ENCODE measurements around the gene STAT4. TPM values are rescaled to one million over a fixed set of nuclear protein-coding genes. Genes with fewer than 3 reads are reported as not detected.

Gene STAT4
- polyA plus RNA-seq, 2 donors = 0.67 to 0.75 TPM

GRCh38 chr2:191151331-191151730 is 537 bp upstream of the STAT4 start:
- WGBS, 2 donors = 86 to 89% methylated on average over 6 of the region's 6 CpGs
- Histone ChIP-seq H3K27me3 (ENCODE audit: control insufficient read depth in 1 of 2, insufficient read depth in 2 of 2, low read length in 2 of 2) (no peaks in the 10 kb centered on the region), H3K4me1 (ENCODE audit: control insufficient read depth in 2 of 2, insufficient read depth in 2 of 2, low read length in 1 of 2) (no peaks in the 10 kb centered on the region), H3K4me3 (ENCODE audit: low read depth in 1 of 2, low read length in 2 of 2) (peak overlapping the region in 1 of 2 donors; percentile 63), H3K9me3 (ENCODE audit: control insufficient read depth in 2 of 2, insufficient read depth in 1 of 2, low read depth in 1 of 2, low read length in 1 of 2) (no peaks in the 10 kb centered on the region), H3K27ac (ENCODE audit: low read depth in 2 of 2, low read length in 1 of 2) (no peak overlapping the region), H3K36me3 (ENCODE audit: control insufficient read depth in 2 of 2, insufficient read depth in 2 of 2, low read length in 1 of 2) (no peaks in the 10 kb centered on the region)

GRCh38 chr2:191150230-191150599 is 579 bp downstream of the STAT4 start:
- no peaks in the 10 kb centered on the region for H3K4me1 ChIP-seq (ENCODE audit: control insufficient read depth in 2 of 2, insufficient read depth in 2 of 2, low read length in 1 of 2)
- peak overlapping the region; percentile 30 to 70 for H3K27ac ChIP-seq (ENCODE audit: low read depth in 2 of 2, low read length in 1 of 2)
- 7 to 13% methylated on average over 10 of the region's 10 CpGs for WGBS, 2 donors
- no peaks in the 10 kb centered on the region for H3K36me3 ChIP-seq (ENCODE audit: control insufficient read depth in 2 of 2, insufficient read depth in 2 of 2, low read length in 1 of 2)
- peak overlapping the region; percentile 44 to 63 for H3K4me3 ChIP-seq (ENCODE audit: low read depth in 1 of 2, low read length in 2 of 2)
- H3K27me3 ChIP-seq (ENCODE audit: control insufficient read depth in 1 of 2, insufficient read depth in 2 of 2, low read length in 2 of 2) = no peaks in the 10 kb centered on the region
- no peaks in the 10 kb centered on the region for H3K9me3 ChIP-seq (ENCODE audit: control insufficient read depth in 2 of 2, insufficient read depth in 1 of 2, low read depth in 1 of 2, low read length in 1 of 2)

- Histone ChIP-seq H3K27ac (ENCODE audit: low read depth in 2 of 2, low read length in 1 of 2) (no peak overlapping the region), H3K9me3 (ENCODE audit: control insufficient read depth in 2 of 2, insufficient read depth in 1 of 2, low read depth in 1 of 2, low read length in 1 of 2) (no peaks in the 10 kb centered on the region), H3K4me1 (ENCODE audit: control insufficient read depth in 2 of 2, insufficient read depth in 2 of 2, low read length in 1 of 2) (no peaks in the 10 kb centered on the region), H3K4me3 (ENCODE audit: low read depth in 1 of 2, low read length in 2 of 2) (no peak overlapping the region), H3K36me3 (ENCODE audit: control insufficient read depth in 2 of 2, insufficient read depth in 2 of 2, low read length in 1 of 2) (no peaks in the 10 kb centered on the region), H3K27me3 (ENCODE audit: control insufficient read depth in 1 of 2, insufficient read depth in 2 of 2, low read length in 2 of 2) (no peaks in the 10 kb centered on the region)
- 82 to 84% methylated on average over 4 of the region's 4 CpGs for WGBS, 2 donors
These were observed 1.4 kb downstream of the STAT4 start for GRCh38 chr2:191149391-191149790.

- Histone ChIP-seq H3K9me3 (ENCODE audit: control insufficient read depth in 2 of 2, insufficient read depth in 1 of 2, low read depth in 1 of 2, low read length in 1 of 2) (no peaks in the 10 kb centered on the region), H3K4me3 (ENCODE audit: low read depth in 1 of 2, low read length in 2 of 2) (no peak overlapping the region), H3K27me3 (ENCODE audit: control insufficient read depth in 1 of 2, insufficient read depth in 2 of 2, low read length in 2 of 2) (no peaks in the 10 kb centered on the region), H3K4me1 (ENCODE audit: control insufficient read depth in 2 of 2, insufficient read depth in 2 of 2, low read length in 1 of 2) (no peaks in the 10 kb centered on the region), H3K27ac (ENCODE audit: low read depth in 2 of 2, low read length in 1 of 2) (no peak overlapping the region), H3K36me3 (ENCODE audit: control insufficient read depth in 2 of 2, insufficient read depth in 2 of 2, low read length in 1 of 2) (no peaks in the 10 kb centered on the region)
- 80 to 87% methylated on average over 2 of the region's 2 CpGs for WGBS, 2 donors
These were observed 2.0 kb downstream of the STAT4 start for GRCh38 chr2:191148791-191149190.

- Histone ChIP-seq H3K36me3 (ENCODE audit: control insufficient read depth in 2 of 2, insufficient read depth in 2 of 2, low read length in 1 of 2) (no peaks in the 10 kb centered on the region), H3K4me3 (ENCODE audit: low read depth in 1 of 2, low read length in 2 of 2) (no peak overlapping the region), H3K4me1 (ENCODE audit: control insufficient read depth in 2 of 2, insufficient read depth in 2 of 2, low read length in 1 of 2) (no peaks in the 10 kb centered on the region), H3K27me3 (ENCODE audit: control insufficient read depth in 1 of 2, insufficient read depth in 2 of 2, low read length in 2 of 2) (no peaks in the 10 kb centered on the region), H3K9me3 (ENCODE audit: control insufficient read depth in 2 of 2, insufficient read depth in 1 of 2, low read depth in 1 of 2, low read length in 1 of 2) (no peaks in the 10 kb centered on the region), H3K27ac (ENCODE audit: low read depth in 2 of 2, low read length in 1 of 2) (no peak overlapping the region)
- 72 to 79% methylated on average over 1 of the region's 1 CpG for WGBS, 2 donors
These were observed 2.5 kb downstream of the STAT4 start for GRCh38 chr2:191148281-191148680.

- H3K27me3 ChIP-seq (ENCODE audit: control insufficient read depth in 1 of 2, insufficient read depth in 2 of 2, low read length in 2 of 2) = no peaks in the 10 kb centered on the region
- no peaks in the 10 kb centered on the region for H3K4me1 ChIP-seq (ENCODE audit: control insufficient read depth in 2 of 2, insufficient read depth in 2 of 2, low read length in 1 of 2)
- 64 to 75% methylated on average over 4 of the region's 4 CpGs for WGBS, 2 donors
- no peaks in the 10 kb centered on the region for H3K36me3 ChIP-seq (ENCODE audit: control insufficient read depth in 2 of 2, insufficient read depth in 2 of 2, low read length in 1 of 2)
- H3K27ac ChIP-seq (ENCODE audit: low read depth in 2 of 2, low read length in 1 of 2) = no peak overlapping the region
- H3K9me3 ChIP-seq (ENCODE audit: control insufficient read depth in 2 of 2, insufficient read depth in 1 of 2, low read depth in 1 of 2, low read length in 1 of 2) = no peaks in the 10 kb centered on the region
- H3K4me3 ChIP-seq (ENCODE audit: low read depth in 1 of 2, low read length in 2 of 2) = no peak overlapping the region
These were observed 4.9 kb downstream of the STAT4 start for GRCh38 chr2:191145769-191146471.

- H3K36me3 ChIP-seq (ENCODE audit: control insufficient read depth in 2 of 2, insufficient read depth in 2 of 2, low read length in 1 of 2) = no peaks in the 10 kb centered on the region
- WGBS, 2 donors = 87 to 90% methylated on average over 4 of the region's 4 CpGs
- no peaks in the 10 kb centered on the region for H3K4me1 ChIP-seq (ENCODE audit: control insufficient read depth in 2 of 2, insufficient read depth in 2 of 2, low read length in 1 of 2)
- no peaks in the 10 kb centered on the region for H3K9me3 ChIP-seq (ENCODE audit: control insufficient read depth in 2 of 2, insufficient read depth in 1 of 2, low read depth in 1 of 2, low read length in 1 of 2)
- no peaks in the 10 kb centered on the region for H3K27me3 ChIP-seq (ENCODE audit: control insufficient read depth in 1 of 2, insufficient read depth in 2 of 2, low read length in 2 of 2)
- H3K27ac ChIP-seq (ENCODE audit: low read depth in 2 of 2, low read length in 1 of 2) = no peak overlapping the region
- no peak overlapping the region for H3K4me3 ChIP-seq (ENCODE audit: low read depth in 1 of 2, low read length in 2 of 2)
These were observed 6.6 kb downstream of the STAT4 start for GRCh38 chr2:191144217-191144616.

- Histone ChIP-seq H3K9me3 (ENCODE audit: control insufficient read depth in 2 of 2, insufficient read depth in 1 of 2, low read depth in 1 of 2, low read length in 1 of 2) (no peaks in the 10 kb centered on the region), H3K4me1 (ENCODE audit: control insufficient read depth in 2 of 2, insufficient read depth in 2 of 2, low read length in 1 of 2) (no peaks in the 10 kb centered on the region), H3K36me3 (ENCODE audit: control insufficient read depth in 2 of 2, insufficient read depth in 2 of 2, low read length in 1 of 2) (no peaks in the 10 kb centered on the region), H3K4me3 (ENCODE audit: low read depth in 1 of 2, low read length in 2 of 2) (no peak overlapping the region), H3K27me3 (ENCODE audit: control insufficient read depth in 1 of 2, insufficient read depth in 2 of 2, low read length in 2 of 2) (no peaks in the 10 kb centered on the region), H3K27ac (ENCODE audit: low read depth in 2 of 2, low read length in 1 of 2) (no peak overlapping the region)
- 97 to 98% methylated on average over 1 of the region's 1 CpG for WGBS, 2 donors
These were observed 7.0 kb downstream of the STAT4 start for GRCh38 chr2:191143791-191144190.

GRCh38 chr2:191128911-191129304 is 21.9 kb downstream of the STAT4 start:
- Histone ChIP-seq H3K9me3 (ENCODE audit: control insufficient read depth in 2 of 2, insufficient read depth in 1 of 2, low read depth in 1 of 2, low read length in 1 of 2) (no peaks in the 10 kb centered on the region), H3K27ac (ENCODE audit: low read depth in 2 of 2, low read length in 1 of 2) (no peak overlapping the region), H3K4me1 (ENCODE audit: control insufficient read depth in 2 of 2, insufficient read depth in 2 of 2, low read length in 1 of 2) (no peaks in the 10 kb centered on the region), H3K4me3 (ENCODE audit: low read depth in 1 of 2, low read length in 2 of 2) (no peak overlapping the region), H3K36me3 (ENCODE audit: control insufficient read depth in 2 of 2, insufficient read depth in 2 of 2, low read length in 1 of 2) (no peaks in the 10 kb centered on the region), H3K27me3 (ENCODE audit: control insufficient read depth in 1 of 2, insufficient read depth in 2 of 2, low read length in 2 of 2) (no peaks in the 10 kb centered on the region)
- 59 to 75% methylated on average over 2 of the region's 2 CpGs for WGBS, 2 donors

- WGBS, 2 donors = 63 to 65% methylated on average over 8 of the region's 8 CpGs
These were observed 22.5 kb downstream of the STAT4 start for GRCh38 chr2:191128172-191128910.

More at GRCh38 chr2:191128172-191128910, 22.5 kb downstream of the STAT4 start:
- no peaks in the 10 kb centered on the region for H3K4me1 ChIP-seq (ENCODE audit: control insufficient read depth in 2 of 2, insufficient read depth in 2 of 2, low read length in 1 of 2)
- H3K27ac ChIP-seq (ENCODE audit: low read depth in 2 of 2, low read length in 1 of 2) = no peak overlapping the region
- H3K27me3 ChIP-seq (ENCODE audit: control insufficient read depth in 1 of 2, insufficient read depth in 2 of 2, low read length in 2 of 2) = no peaks in the 10 kb centered on the region
- no peak overlapping the region for H3K4me3 ChIP-seq (ENCODE audit: low read depth in 1 of 2, low read length in 2 of 2)
- H3K9me3 ChIP-seq (ENCODE audit: control insufficient read depth in 2 of 2, insufficient read depth in 1 of 2, low read depth in 1 of 2, low read length in 1 of 2) = no peaks in the 10 kb centered on the region
- no peaks in the 10 kb centered on the region for H3K36me3 ChIP-seq (ENCODE audit: control insufficient read depth in 2 of 2, insufficient read depth in 2 of 2, low read length in 1 of 2)
